Measurements from ENCODE around the gene CHMP1B. TPM values are rescaled to one million over a fixed set of nuclear protein-coding genes. Genes with fewer than 3 reads are reported as not detected.
"Not testable (repeated sequence)": the region's sequence is repeated elsewhere in the genome, so short reads cannot be mapped to it uniquely, and the experiment has no call there.

The CHMP1B gene
- total and polyA plus RNA-seq, 8 donors: 17.9 to 96.0 (median 39.5) TPM

- 62 to 71% (median 66%) methylated on average over 8 of the region's 8 CpGs for WGBS, 5 donors
- TF ChIP-seq POLR2AphosphoS5 (IDR thresholded peaks at IDR 0.05) (no peak), EP300 (IDR thresholded peaks at IDR 0.05) (no peak), POLR2A (IDR thresholded peaks at IDR 0.05) (no peak)
- TF ChIP-seq, protein P1, sequence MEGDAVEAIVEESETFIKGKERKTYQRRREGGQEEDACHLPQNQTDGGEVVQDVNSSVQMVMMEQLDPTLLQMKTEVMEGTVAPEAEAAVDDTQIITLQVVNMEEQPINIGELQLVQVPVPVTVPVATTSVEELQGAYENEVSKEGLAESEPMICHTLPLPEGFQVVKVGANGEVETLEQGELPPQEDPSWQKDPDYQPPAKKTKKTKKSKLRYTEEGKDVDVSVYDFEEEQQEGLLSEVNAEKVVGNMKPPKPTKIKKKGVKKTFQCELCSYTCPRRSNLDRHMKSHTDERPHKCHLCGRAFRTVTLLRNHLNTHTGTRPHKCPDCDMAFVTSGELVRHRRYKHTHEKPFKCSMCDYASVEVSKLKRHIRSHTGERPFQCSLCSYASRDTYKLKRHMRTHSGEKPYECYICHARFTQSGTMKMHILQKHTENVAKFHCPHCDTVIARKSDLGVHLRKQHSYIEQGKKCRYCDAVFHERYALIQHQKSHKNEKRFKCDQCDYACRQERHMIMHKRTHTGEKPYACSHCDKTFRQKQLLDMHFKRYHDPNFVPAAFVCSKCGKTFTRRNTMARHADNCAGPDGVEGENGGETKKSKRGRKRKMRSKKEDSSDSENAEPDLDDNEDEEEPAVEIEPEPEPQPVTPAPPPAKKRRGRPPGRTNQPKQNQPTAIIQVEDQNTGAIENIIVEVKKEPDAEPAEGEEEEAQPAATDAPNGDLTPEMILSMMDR (IDR thresholded peaks at IDR 0.05): no peak
- Histone ChIP-seq H3K27me3 (no peaks in the 10 kb centered on the region), H3K27ac (peak overlapping the region in 1 of 5 donors; percentile 10), H3K4me3 (no peak overlapping the region), H3K4me1 (peaks cover 0 to 12% (median 0%) of the 10 kb centered on the region in 4 donors), H3K36me3 (peaks cover 38 to 94% (median 89%) of the 10 kb centered on the region in 4 donors), H3K9me3 (no peaks in the 10 kb centered on the region)
- intact Hi-C loops (cut with DNase I; ENCODE audit: low total_unique reads): no loop called here
- DNase-seq: no peak
Observed at GRCh38 chr18:11887328-11888128, 36.3 kb downstream of the CHMP1B start.

- Histone ChIP-seq H3K4me3 (no peak overlapping the region), H3K4me1 (peaks cover 0 to 19% (median 0%) of the 10 kb centered on the region in 4 donors), H3K36me3 (peaks cover 38 to 100% (median 98%) of the 10 kb centered on the region in 4 donors), H3K9me3 (no peaks in the 10 kb centered on the region), H3K27me3 (no peaks in the 10 kb centered on the region), H3K27ac (no peak overlapping the region)
- intact Hi-C loops (cut with DNase I; ENCODE audit: low total_unique reads): no loop called here
- DNase-seq: no peak
- 89 to 96% (median 94%) methylated on average over 2 of the region's 2 CpGs for WGBS, 5 donors
- TF ChIP-seq EP300 (IDR thresholded peaks at IDR 0.05): no peak
- TF ChIP-seq POLR2AphosphoS5 (IDR thresholded peaks at IDR 0.05): no peak
- TF ChIP-seq, protein P1 (IDR thresholded peaks at IDR 0.05): no peak
- TF ChIP-seq POLR2A (IDR thresholded peaks at IDR 0.05): no peak
Observed at GRCh38 chr18:11888726-11889125, 37.5 kb downstream of the CHMP1B start.

DNA sequence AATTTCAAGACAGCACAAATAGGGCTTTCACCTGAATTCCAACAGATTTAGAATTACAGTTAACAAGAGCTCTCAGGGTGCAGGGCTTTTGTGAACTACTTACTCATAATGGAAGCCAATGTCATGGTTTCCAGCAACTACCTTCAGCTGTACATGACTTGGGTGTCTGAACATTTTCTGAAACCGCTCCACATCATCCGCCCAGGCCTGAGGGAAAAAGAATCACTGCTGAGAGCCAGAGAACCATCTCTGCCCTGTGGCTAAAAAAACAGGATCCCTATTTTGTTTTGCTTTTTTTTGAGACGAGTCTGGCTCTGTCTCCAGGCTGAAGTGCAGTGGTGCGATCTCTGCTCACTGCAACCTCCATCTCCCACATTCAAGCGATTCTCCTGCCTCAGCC lies 38.1 kb downstream of the CHMP1B start:
- 94 to 97% (median 97%) methylated on average over 5 of the region's 5 CpGs for WGBS, 5 donors
- Histone ChIP-seq H3K9me3 (no peaks in the 10 kb centered on the region), H3K27me3 (no peaks in the 10 kb centered on the region), H3K4me1 (peaks cover 0 to 21% (median 0%) of the 10 kb centered on the region in 4 donors), H3K27ac (no peak overlapping the region), H3K4me3 (no peak overlapping the region), H3K36me3 (peaks cover 38 to 100% (median 96%) of the 10 kb centered on the region in 4 donors)
- TF ChIP-seq EP300 (IDR thresholded peaks at IDR 0.05) (no peak), POLR2AphosphoS5 (IDR thresholded peaks at IDR 0.05) (no peak)
- intact Hi-C loops (cut with DNase I; ENCODE audit: low total_unique reads): no loop called here
- DNase-seq: no peak

- H3K36me3 ChIP-seq: peaks cover 30 to 100% (median 96%) of the 10 kb centered on the region in 4 donors
- H3K4me1 ChIP-seq: peaks cover 0 to 16% (median 0%) of the 10 kb centered on the region in 4 donors
- H3K27me3 ChIP-seq: no peaks in the 10 kb centered on the region
- TF ChIP-seq, protein P1 (IDR thresholded peaks at IDR 0.05): no peak
- no peak for TF ChIP-seq EP300 (IDR thresholded peaks at IDR 0.05)
- no peak for TF ChIP-seq POLR2AphosphoS5 (IDR thresholded peaks at IDR 0.05)
- TF ChIP-seq POLR2A (IDR thresholded peaks at IDR 0.05): no peak
- no peak for DNase-seq
- intact Hi-C loops (cut with DNase I; ENCODE audit: low total_unique reads): no loop called here
- H3K4me3 ChIP-seq: no peak overlapping the region
- no peaks in the 10 kb centered on the region for H3K9me3 ChIP-seq
- no peak overlapping the region for H3K27ac ChIP-seq
- WGBS, 5 donors: 95 to 97% (median 96%) methylated on average over 9 of the region's 9 CpGs
Observed at GRCh38 chr18:11891737-11892136, 40.5 kb downstream of the CHMP1B start.

- WGBS, 5 donors: 79 to 90% (median 84%) methylated on average over 7 of the region's 7 CpGs
- H3K9me3 ChIP-seq; DNase-seq; H3K27ac ChIP-seq; H3K4me3 ChIP-seq; intact Hi-C loops (cut with DNase I; ENCODE audit: low total_unique reads); H3K27me3 ChIP-seq: not testable (repeated sequence)
- Histone ChIP-seq H3K4me1 (peaks cover 0 to 16% (median 0%) of the 10 kb centered on the region in 4 donors), H3K36me3 (peaks cover 31 to 98% (median 93%) of the 10 kb centered on the region in 4 donors)
Observed at GRCh38 chr18:11892438-11892837, 41.2 kb downstream of the CHMP1B start.
